Superior temporal gyrus (tissue), 1 donor: ENCODE data around the gene LIG1.

ENCODE experiments used
- DNase-seq: peaks from one replicate; pipeline ENCODE4 v3.0.0-alpha.2; 2016; ENCODE audit errors: extremely low spot score

The LIG1 gene

GRCh38 chr19:48182434-48182833 lies 12.3 kb upstream of the LIG1 start:
- no peak for DNase-seq

GRCh38 chr19:48181505-48181904 lies 11.4 kb upstream of the LIG1 start:
- DNase-seq: no peak

GRCh38 chr19:48176226-48176625 lies 6.1 kb upstream of the LIG1 start:
- no peak for DNase-seq

GRCh38 chr19:48175578-48175977 lies 5.4 kb upstream of the LIG1 start:
- DNase-seq: no peak

- DNase-seq: no peak
Observed at GRCh38 chr19:48174445-48175030, 4.4 kb upstream of the LIG1 start.

- no peak for DNase-seq
Observed at GRCh38 chr19:48171710-48172109, 1.6 kb upstream of the LIG1 start.

GRCh38 chr19:48170817-48171347 lies 738 bp upstream of the LIG1 start:
- DNase-seq: no peak

- no peak for DNase-seq
Observed at GRCh38 chr19:48169578-48169938, 586 bp downstream of the LIG1 start.

GRCh38 chr19:48168689-48169088 lies 1.5 kb downstream of the LIG1 start:
- no peak for DNase-seq

GRCh38 chr19:48158210-48158790 lies 11.8 kb downstream of the LIG1 start:
- DNase-seq: no peak

- DNase-seq: no peak
Observed at GRCh38 chr19:48154003-48154402, 16.1 kb downstream of the LIG1 start.

GRCh38 chr19:48152551-48152950 lies 17.6 kb downstream of the LIG1 start:
- DNase-seq: peak; percentile 96

GRCh38 chr19:48149430-48149829 lies 20.7 kb downstream of the LIG1 start:
- DNase-seq: no peak

GRCh38 chr19:48148576-48148975 lies 21.6 kb downstream of the LIG1 start:
- DNase-seq: no peak

- no peak for DNase-seq
Observed at GRCh38 chr19:48147597-48148175, 22.5 kb downstream of the LIG1 start.

GRCh38 chr19:48139053-48139452 lies 31.1 kb downstream of the LIG1 start:
- no peak for DNase-seq

- no peak for DNase-seq
Observed at GRCh38 chr19:48137411-48137810, 32.7 kb downstream of the LIG1 start.

- no peak for DNase-seq
Observed at GRCh38 chr19:48136547-48136946, 33.6 kb downstream of the LIG1 start.

GRCh38 chr19:48135411-48135810 lies 34.7 kb downstream of the LIG1 start:
- no peak for DNase-seq

- no peak for DNase-seq
Observed at GRCh38 chr19:48133094-48133493, 37.0 kb downstream of the LIG1 start.

GRCh38 chr19:48127561-48127960 lies 42.6 kb downstream of the LIG1 start:
- no peak for DNase-seq

- DNase-seq: peak; percentile 78
Observed at GRCh38 chr19:48123907-48124651, 46.1 kb downstream of the LIG1 start.

GRCh38 chr19:48122421-48122820 lies 47.7 kb downstream of the LIG1 start:
- DNase-seq: no peak
